GM06990 (cell line): ENCODE results near the gene POLR1G.

Source experiments
- DNase-seq: peaks from one replicate; pipeline ENCODE4 v3.0.0-alpha.2; 2011; ENCODE audit not compliant: insufficient read length; ENCODE audit errors: extremely low read depth
- H3K27me3 ChIP-seq: replicated peaks from 2 replicates; pipeline ENCODE4 v1.6.0; 2011; ENCODE audit warnings: low read length; ENCODE audit not compliant: control insufficient read depth, insufficient read depth
- H3K36me3 ChIP-seq: 2 replicates; pipeline ENCODE4 v1.5.1; 2011; ENCODE audit warnings: low read length; ENCODE audit not compliant: control insufficient read depth, insufficient read depth
- H3K4me3 ChIP-seq: replicated peaks from 2 replicates; pipeline ENCODE4 v1.5.1; 2011; ENCODE audit warnings: low read depth, mild to moderate bottlenecking, control low read depth, low read length
- CTCF ChIP-seq: IDR thresholded peaks from 2 replicates; pipeline ENCODE4 v1.5.1; 2011; ENCODE audit warnings: low read length, control low read depth, mild to moderate bottlenecking, inconsistent platforms; ENCODE audit not compliant: insufficient read depth, poor library complexity, severe bottlenecking

Gene POLR1G

GRCh38 chr19:45420871-45421270, 14.4 kb downstream of the POLR1G start:
- peaks cover 2% of the 10 kb centered on the region for H3K36me3 ChIP-seq
- no peaks in the 10 kb centered on the region for H3K27me3 ChIP-seq
- DNase-seq, result no peak
- no peak for TF ChIP-seq CTCF
- no peak overlapping the region for H3K4me3 ChIP-seq

GRCh38 chr19:45421947-45422498, 15.6 kb downstream of the POLR1G start:
- Histone ChIP-seq H3K27me3 (no peaks in the 10 kb centered on the region), H3K36me3 (peaks cover 2% of the 10 kb centered on the region; the same call in 1 of the 2 replicates), H3K4me3 (no peak overlapping the region)
- no peak for TF ChIP-seq CTCF
- DNase-seq, result no peak

- no peak for TF ChIP-seq CTCF
Observed at GRCh38 chr19:45423033-45423588, 16.7 kb downstream of the POLR1G start.

GRCh38 chr19:45423589-45424190, 17.2 kb downstream of the POLR1G start, which contains the start of gene ERCC1:
TSS of gene ERCC1 (minus strand) at chr19:45423917. CDS start at chr19:45423374, 543 bp downstream.
- Histone ChIP-seq H3K36me3 (peaks cover 2% of the 10 kb centered on the region; the same call in 1 of the 2 replicates), H3K27me3 (no peaks in the 10 kb centered on the region), H3K4me3 (peak within 1 kb of the TSS; percentile 62)
- peak; percentile 95 for DNase-seq
- TF ChIP-seq CTCF, result no peak

More at GRCh38 chr19:45423033-45423588, 16.7 kb downstream of the POLR1G start:
- no peak for DNase-seq
- Histone ChIP-seq H3K36me3 (peaks cover 2% of the 10 kb centered on the region; the same call in 1 of the 2 replicates), H3K4me3 (peak overlapping the region; percentile 62), H3K27me3 (no peaks in the 10 kb centered on the region)

- H3K27me3 ChIP-seq, result no peaks in the 10 kb centered on the region
- peaks cover 2% of the 10 kb centered on the region; the same call in 1 of the 2 replicates for H3K36me3 ChIP-seq
- no peak for TF ChIP-seq CTCF
- DNase-seq, result peak; percentile 68
- peak overlapping the region; percentile 62 for H3K4me3 ChIP-seq
Observed at GRCh38 chr19:45424191-45425058, 18.0 kb downstream of the POLR1G start.
